ENCODE results near the gene ZCCHC17. TPM values are rescaled to one million over a fixed set of nuclear protein-coding genes. Genes with fewer than 3 reads are reported as not detected.

The ZCCHC17 gene
- total RNA-seq, 2 experiments from 2014 or later = 7.3 to 7.6 TPM

DNA sequence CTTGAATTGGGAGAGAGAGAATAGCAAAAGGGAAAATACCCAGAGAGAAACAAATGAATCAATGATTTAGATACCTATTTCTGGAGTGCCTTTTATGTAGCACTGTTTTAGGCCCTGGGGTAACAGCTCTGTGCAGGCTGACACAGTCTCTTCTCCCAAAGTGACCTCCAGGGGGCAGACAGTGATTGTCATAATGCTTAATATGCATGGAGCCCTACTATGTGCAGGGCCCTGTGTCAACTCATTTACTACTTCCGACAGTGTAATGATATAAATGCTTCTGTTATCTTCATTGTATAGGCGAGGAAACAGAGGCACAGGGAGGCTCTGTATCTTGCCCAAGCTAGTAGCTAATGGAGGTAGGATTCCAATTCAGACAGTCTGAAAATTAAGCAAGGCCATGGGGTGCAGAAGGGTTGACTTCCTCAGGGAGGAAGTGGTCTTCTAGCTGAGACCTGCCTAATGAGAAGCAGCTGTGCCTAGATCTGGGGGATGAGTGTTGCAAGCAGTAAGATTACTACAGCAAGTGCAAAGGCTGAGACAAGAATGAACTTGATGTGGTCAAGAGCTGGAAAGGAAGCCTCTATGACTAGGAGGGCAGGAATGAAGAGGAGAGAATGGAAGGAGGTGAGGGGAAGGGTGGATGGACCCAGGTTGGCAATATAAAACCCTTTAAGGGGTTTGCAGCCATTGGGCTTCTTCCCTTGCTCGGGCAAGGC is 100.0 kb downstream of the ZCCHC17 start:
- ChIA-PET CTCF (no interaction called here), POLR2A (no interaction called here)
- no peaks in the 10 kb centered on the region for H3K36me3 Mint-ChIP-seq (ENCODE audit: low read depth)
- H3K9me3 ChIP-seq (ENCODE audit: control insufficient read depth in 1 of 2, insufficient read depth in 1 of 2, low read length in 2 of 2) = no peaks in the 10 kb centered on the region
- no peaks in the 10 kb centered on the region for H3K9me3 Mint-ChIP-seq
- H3K27ac Mint-ChIP-seq = no peak overlapping the region
- no peak for DNase-seq
- H3K4me1 Mint-ChIP-seq (ENCODE audit: low read depth) = peaks cover 8% of the 10 kb centered on the region
- no peaks in the 10 kb centered on the region for H3K27me3 ChIP-seq (ENCODE audit: control insufficient read depth in 1 of 2, insufficient read depth in 2 of 2, low read length in 2 of 2)
- intact Hi-C loops (cut with DNase I, micrococcal nuclease) = loop anchor here in 1 of 2 experiments (10.0 kb wide), 1 partner anchor 388 kb away; no protein-coding TSS in a partner anchor
- H3K27me3 Mint-ChIP-seq = peaks cover 4% of the 10 kb centered on the region
- ATAC-seq (ENCODE audit: poor library complexity) = no peak
- no peak overlapping the region for H3K27ac ChIP-seq (ENCODE audit: low read depth in 1 of 2, low read length in 2 of 2)
- no peak overlapping the region for H3K4me3 Mint-ChIP-seq
- H3K4me3 ChIP-seq (ENCODE audit: low read length) = no peak overlapping the region
- TF ChIP-seq, protein P1, sequence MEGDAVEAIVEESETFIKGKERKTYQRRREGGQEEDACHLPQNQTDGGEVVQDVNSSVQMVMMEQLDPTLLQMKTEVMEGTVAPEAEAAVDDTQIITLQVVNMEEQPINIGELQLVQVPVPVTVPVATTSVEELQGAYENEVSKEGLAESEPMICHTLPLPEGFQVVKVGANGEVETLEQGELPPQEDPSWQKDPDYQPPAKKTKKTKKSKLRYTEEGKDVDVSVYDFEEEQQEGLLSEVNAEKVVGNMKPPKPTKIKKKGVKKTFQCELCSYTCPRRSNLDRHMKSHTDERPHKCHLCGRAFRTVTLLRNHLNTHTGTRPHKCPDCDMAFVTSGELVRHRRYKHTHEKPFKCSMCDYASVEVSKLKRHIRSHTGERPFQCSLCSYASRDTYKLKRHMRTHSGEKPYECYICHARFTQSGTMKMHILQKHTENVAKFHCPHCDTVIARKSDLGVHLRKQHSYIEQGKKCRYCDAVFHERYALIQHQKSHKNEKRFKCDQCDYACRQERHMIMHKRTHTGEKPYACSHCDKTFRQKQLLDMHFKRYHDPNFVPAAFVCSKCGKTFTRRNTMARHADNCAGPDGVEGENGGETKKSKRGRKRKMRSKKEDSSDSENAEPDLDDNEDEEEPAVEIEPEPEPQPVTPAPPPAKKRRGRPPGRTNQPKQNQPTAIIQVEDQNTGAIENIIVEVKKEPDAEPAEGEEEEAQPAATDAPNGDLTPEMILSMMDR (IDR thresholded peaks at IDR 0.05) = peak; percentile 16
- peaks cover 10% of the 10 kb centered on the region for H3K4me1 ChIP-seq (ENCODE audit: insufficient read depth, low read length)
- H3K36me3 ChIP-seq (ENCODE audit: insufficient read depth, low read length) = no peaks in the 10 kb centered on the region

DNA sequence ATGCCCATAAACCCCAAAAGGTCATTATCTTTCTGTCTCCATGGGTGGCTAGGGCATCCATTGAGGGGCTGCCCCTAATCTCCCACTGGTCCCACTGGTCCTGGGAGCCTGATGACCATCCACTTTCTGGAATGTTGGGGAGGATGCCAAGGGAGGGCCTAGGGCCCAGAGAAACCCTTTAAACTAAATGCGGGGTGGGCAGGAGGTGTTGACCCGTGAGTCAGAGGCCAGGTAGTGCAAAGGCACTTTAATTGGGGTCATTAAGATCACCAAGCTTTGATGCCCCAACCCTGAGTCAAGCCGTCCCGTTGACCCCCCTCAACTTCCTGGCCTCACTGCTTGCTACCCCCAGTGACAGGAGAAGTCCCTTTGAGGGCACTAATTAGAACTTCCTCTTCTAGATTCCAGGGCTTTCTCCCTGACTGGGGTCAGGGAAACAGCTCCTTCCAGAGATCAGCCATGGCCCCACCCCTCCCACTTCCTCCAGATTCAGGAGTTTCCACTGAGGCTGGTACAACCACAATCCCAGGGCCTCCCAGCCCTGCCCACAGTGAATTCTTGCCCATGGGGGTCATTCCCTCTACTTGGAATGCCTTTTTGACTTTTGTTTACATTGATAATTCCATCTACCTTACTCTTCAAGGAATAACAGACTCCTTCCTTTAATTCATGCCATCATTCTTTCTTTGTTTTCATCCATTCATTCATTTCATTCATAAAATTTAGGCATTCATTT is 100.7 kb downstream of the ZCCHC17 start:
- Histone ChIP-seq H3K4me3 (ENCODE audit: low read length) (no peak overlapping the region), H3K27me3 (ENCODE audit: control insufficient read depth in 1 of 2, insufficient read depth in 2 of 2, low read length in 2 of 2) (no peaks in the 10 kb centered on the region), H3K36me3 (ENCODE audit: insufficient read depth, low read length) (no peaks in the 10 kb centered on the region), H3K27ac (ENCODE audit: low read depth in 1 of 2, low read length in 2 of 2) (no peak overlapping the region), H3K4me1 (ENCODE audit: insufficient read depth, low read length) (peaks cover 10% of the 10 kb centered on the region), H3K9me3 (ENCODE audit: control insufficient read depth in 1 of 2, insufficient read depth in 1 of 2, low read length in 2 of 2) (no peaks in the 10 kb centered on the region)
- intact Hi-C loops (cut with DNase I, micrococcal nuclease) = loop anchor here in 1 of 2 experiments (10.0 kb wide), 1 partner anchor 387 kb away; no protein-coding TSS in a partner anchor
- H3K27me3 Mint-ChIP-seq = peaks cover 4% of the 10 kb centered on the region
- no peak overlapping the region for H3K4me3 Mint-ChIP-seq
- ChIA-PET POLR2A (no interaction called here), CTCF (no interaction called here)
- ATAC-seq (ENCODE audit: poor library complexity) (no peak), DNase-seq (no peak)
- TF ChIP-seq, protein P1 (IDR thresholded peaks at IDR 0.05) = no peak
- H3K27ac Mint-ChIP-seq = no peak overlapping the region
- no peaks in the 10 kb centered on the region for H3K36me3 Mint-ChIP-seq (ENCODE audit: low read depth)
- no peaks in the 10 kb centered on the region for H3K9me3 Mint-ChIP-seq
- peaks cover 8% of the 10 kb centered on the region for H3K4me1 Mint-ChIP-seq (ENCODE audit: low read depth)

- H3K9me3 Mint-ChIP-seq = no peaks in the 10 kb centered on the region
- Histone ChIP-seq H3K9me3 (ENCODE audit: control insufficient read depth in 1 of 2, insufficient read depth in 1 of 2, low read length in 2 of 2) (no peaks in the 10 kb centered on the region), H3K4me3 (ENCODE audit: low read length) (no peak overlapping the region), H3K27me3 (ENCODE audit: control insufficient read depth in 1 of 2, insufficient read depth in 2 of 2, low read length in 2 of 2) (no peaks in the 10 kb centered on the region), H3K4me1 (ENCODE audit: insufficient read depth, low read length) (peaks cover 10% of the 10 kb centered on the region), H3K27ac (ENCODE audit: low read depth in 1 of 2, low read length in 2 of 2) (no peak overlapping the region), H3K36me3 (ENCODE audit: insufficient read depth, low read length) (no peaks in the 10 kb centered on the region)
- TF ChIP-seq, protein P1 (IDR thresholded peaks at IDR 0.05) = no peak
- ChIA-PET POLR2A (no interaction called here), CTCF (no interaction called here)
- no peak for DNase-seq
- H3K4me1 Mint-ChIP-seq (ENCODE audit: low read depth) = peaks cover 8% of the 10 kb centered on the region
- H3K4me3 Mint-ChIP-seq = no peak overlapping the region
- intact Hi-C loops (cut with DNase I, micrococcal nuclease) = loop anchor here in 1 of 2 experiments (10.0 kb wide), 1 partner anchor 387 kb away; no protein-coding TSS in a partner anchor
- peaks cover 4% of the 10 kb centered on the region for H3K27me3 Mint-ChIP-seq
- no peak for ATAC-seq (ENCODE audit: poor library complexity)
- no peak overlapping the region for H3K27ac Mint-ChIP-seq
- H3K36me3 Mint-ChIP-seq (ENCODE audit: low read depth) = no peaks in the 10 kb centered on the region
Measured at GRCh38 chr1:31398246-31398645, 101.4 kb downstream of the ZCCHC17 start.

All from CD4-positive, alpha-beta T cell (primary cell).